GM15510 (cell line): Measurements from ENCODE around the gene ADCY5.

Experiments used
- POLR2A ChIP-seq: IDR thresholded peaks from 3 replicates; pipeline ENCODE4 v1.6.1; 2011; ENCODE audit warnings: borderline replicate concordance; ENCODE audit not compliant: insufficient read length; ENCODE audit errors: extremely low read depth

Gene ADCY5

GRCh38 chr3:123300056-123300455 is 148.8 kb downstream of the ADCY5 start:
- TF ChIP-seq POLR2A: no peak

- TF ChIP-seq POLR2A: no peak
These were observed 149.3 kb downstream of the ADCY5 start for GRCh38 chr3:123299581-123299980.

GRCh38 chr3:123298903-123299302 is 150.0 kb downstream of the ADCY5 start:
- TF ChIP-seq POLR2A: no peak

- no peak for TF ChIP-seq POLR2A
These were observed 151.3 kb downstream of the ADCY5 start for GRCh38 chr3:123297627-123297899.

DNA sequence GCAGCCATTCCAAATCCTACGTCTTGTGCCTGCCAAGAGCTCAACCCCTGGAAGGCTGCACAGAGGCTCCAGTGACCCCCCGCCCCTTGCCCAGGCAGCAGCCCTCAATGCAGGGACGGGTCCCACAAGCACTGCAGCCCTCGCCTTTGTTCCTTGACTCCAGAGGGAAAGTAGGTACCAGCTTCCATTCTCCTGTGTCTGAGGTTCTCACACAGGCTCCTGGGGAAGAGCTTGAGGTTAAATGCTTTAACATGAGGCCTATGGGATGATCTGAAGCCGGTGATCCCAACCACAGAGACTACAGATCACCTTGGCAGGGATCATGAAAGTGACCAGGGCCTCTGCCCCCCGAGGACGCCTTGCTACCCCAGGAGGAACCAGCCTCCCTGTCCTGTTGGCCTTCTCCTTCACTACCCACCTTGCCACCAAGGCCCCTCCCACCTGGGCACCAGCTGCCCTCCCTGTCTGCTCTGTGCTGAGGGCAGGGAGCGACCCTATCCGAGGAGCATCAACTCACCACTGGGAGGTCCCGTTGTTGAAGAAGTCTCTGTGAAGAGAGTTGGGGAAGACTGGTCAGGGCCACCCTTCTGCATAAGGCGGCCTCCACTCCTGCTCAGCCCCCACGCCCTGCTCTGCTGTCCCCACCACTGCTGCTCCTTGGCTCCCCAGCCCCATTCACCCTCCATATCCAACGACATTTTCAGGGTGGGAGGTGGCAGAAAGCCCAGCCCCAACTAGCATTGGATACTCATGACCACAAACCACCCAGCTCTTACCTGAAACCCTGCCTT is 151.9 kb downstream of the ADCY5 start:
- TF ChIP-seq POLR2A: no peak

DNA sequence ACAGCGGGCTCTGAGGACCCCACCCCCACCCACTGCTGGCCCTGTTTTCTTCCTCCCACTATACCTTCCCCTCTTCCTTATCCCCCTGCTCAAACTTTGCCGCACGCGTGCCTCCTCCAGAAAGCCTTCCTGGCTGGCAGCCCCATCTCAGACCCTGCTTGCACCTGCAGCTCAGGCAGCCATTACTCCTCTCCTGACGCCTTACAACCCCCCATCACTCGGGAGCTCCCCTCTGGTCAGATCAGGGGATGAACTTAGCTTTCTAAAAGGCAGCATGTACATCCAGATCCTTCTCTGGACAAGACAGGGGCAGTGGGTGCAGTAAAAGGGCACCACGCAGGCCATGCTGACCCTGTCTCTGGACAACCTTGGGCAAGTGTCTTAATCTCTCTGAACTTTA is 152.6 kb downstream of the ADCY5 start:
- no peak for TF ChIP-seq POLR2A

DNA sequence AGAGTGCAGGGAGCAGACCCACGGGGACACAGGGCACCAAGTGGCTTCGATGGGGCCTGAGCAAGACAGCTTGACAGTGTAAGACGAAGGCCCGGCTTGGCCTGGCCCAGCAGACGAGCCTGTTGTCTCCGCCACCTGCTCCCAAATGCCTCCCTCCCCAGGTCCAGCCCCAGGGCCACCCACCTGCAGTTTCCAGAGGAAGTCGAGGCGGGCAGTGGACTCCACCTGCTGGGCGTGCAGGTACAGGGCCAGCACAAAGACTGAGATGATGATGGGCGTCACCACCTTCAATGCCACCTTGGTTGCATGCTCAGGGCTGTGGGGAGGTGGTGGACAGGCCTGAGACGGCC is 153.0 kb downstream of the ADCY5 start:
- no peak for TF ChIP-seq POLR2A

GRCh38 chr3:123295171-123295900 is 153.6 kb downstream of the ADCY5 start:
- TF ChIP-seq POLR2A: no peak

GRCh38 chr3:123294296-123294938 is 154.5 kb downstream of the ADCY5 start:
- no peak for TF ChIP-seq POLR2A

DNA sequence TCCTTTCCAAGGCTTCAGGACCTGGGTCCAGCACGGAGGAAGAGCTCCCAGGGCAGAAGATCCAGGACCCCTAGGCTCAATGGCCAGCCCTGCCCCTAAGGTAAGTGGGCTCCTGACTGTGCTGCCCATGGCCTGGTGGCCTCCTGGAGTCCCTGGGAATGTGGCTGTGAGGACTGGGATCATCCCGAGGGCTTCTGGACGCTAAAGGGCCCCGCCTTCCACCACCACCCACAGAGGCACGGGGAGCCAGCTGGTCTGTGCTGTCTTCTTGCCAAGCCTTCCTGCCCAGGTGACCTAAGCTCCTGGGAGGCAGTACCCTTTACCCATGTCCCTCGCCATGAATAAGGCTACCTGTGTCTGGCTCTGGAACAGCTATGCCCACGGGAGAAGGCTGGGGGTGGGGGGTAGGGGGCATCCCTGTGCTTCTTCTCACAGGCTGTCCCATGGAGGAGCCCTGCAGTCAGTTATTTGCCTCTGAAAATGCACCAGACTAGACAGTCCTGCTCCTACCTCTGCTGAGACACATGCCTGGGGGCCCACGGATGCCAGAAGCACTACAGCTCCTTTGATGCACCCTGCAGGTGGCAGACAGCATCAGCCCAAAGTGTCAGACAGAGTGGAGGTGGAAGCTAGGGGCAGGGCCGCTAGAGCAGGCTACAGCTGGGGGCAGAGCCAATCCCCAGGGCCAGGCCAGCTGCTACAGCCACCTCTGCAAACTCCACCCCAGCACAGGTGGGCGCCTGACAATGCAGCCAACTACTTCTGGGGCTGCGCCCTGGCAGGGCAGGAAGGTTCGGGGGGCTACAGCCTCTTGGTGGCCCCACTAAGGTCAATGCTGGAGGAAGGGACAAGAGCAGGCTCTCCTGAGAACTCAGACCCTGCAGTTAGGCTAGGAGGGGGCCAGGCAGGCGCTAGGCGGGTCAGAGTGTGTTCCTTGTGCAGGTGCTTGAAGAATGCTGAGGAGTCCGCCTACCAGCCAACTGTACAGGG is 156.3 kb downstream of the ADCY5 start:
- no peak for TF ChIP-seq POLR2A

DNA sequence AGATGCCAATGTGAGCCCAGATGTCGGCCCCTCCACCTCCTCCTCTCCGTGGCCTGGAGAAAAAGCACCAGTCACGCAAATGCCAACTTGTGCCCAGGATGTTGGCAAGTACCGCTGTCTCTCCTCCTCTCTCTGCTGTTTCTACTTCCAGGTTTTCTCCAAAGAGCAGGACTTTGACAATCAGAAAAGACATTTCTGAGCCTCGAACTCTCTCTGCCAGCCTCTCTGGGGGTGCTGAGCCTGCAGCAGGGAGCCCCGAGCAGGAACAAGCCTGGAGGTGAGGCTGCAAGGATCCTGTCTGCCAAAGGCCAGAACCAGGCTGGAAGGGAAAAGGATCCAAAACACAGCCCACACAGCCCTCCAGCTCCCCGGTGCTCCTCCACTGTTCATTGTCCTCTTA is 157.5 kb downstream of the ADCY5 start:
- no peak for TF ChIP-seq POLR2A

DNA sequence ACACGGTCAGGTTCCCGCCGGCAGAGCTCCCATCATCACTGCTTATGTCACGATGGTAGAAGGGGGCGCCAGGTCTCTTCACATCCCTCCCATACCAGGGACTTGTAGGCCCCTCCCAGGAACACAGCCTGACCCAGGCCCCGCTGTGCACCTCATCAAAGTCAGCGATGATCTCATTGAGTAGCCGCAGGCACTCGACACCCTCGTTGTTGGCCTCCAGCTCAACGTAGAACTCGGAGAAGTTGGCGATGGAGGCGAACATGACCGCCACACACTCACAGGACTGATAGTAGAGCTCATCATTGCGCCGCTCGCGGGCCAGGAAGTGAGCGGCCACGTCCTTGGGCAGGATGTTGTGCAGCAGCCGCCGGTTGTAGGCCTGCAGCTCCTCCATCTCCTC is 157.9 kb downstream of the ADCY5 start:
- TF ChIP-seq POLR2A: no peak

DNA sequence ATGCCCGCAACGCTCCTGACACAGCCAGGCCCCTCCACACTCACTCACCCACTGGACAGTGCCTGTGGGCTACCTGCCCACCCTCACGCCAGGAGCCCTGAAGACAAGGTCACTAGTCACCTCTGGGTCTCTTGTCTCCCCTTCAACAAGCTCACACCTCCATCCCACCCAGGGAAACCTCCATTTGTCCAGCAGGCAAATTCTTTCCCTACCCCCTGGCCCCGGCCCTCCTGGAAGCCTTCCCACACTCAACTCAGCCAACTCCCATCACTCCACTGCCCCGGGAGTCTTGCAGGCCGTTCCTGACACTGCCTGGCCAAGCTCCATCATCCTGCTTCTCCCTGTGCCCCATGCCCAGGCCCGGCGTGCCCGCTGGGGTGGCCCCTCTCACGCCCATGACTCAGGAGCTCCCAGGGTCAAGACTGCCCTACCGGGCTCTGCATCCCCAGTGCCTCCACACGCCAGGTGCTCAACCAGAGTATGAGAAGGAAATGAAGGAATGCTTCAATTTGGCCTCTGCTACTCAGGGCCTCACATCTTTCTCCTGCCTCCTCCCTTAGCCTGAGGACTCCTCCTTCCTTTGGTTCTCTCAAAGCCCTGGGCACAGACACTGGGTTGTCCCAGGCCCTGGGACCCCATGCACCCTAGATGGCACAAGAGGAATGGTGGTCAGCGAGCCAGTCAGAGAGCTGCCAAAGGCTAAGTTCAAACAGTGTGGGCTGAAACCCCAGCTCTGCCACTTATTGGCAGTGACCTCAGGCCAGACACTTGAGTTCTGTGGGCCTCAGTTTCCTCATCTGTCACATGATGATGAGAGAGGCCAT is 158.6 kb downstream of the ADCY5 start:
- no peak for TF ChIP-seq POLR2A
